HG03558 (cell line): ENCODE results near the gene COA6.
A peak's percentile ranks its signal among the peaks of the same experiment; 100 is the strongest.
"Not testable (repeated sequence)": the region's sequence is repeated elsewhere in the genome, so short reads cannot be mapped to it uniquely, and the experiment has no call there.

Source experiments
- ATAC-seq: cut with Tn5 transposase; IDR thresholded peaks from one replicate; pipeline ENCODE4 v1.9.1; 2021; ENCODE audit warnings: moderate number of reproducible peaks; ENCODE audit not compliant: unreplicated experiment; ENCODE audit errors: extremely low read depth

The COA6 gene

GRCh38 chr1:234368320-234369032, 4.8 kb upstream of the COA6 start:
- no peak for ATAC-seq

- no peak for ATAC-seq
Measured at GRCh38 chr1:234369033-234369430, 4.2 kb upstream of the COA6 start.

GRCh38 chr1:234369784-234370183, 3.5 kb upstream of the COA6 start:
- ATAC-seq, result no peak

- no peak for ATAC-seq
Measured at GRCh38 chr1:234371414-234371813, 1.8 kb upstream of the COA6 start.

GRCh38 chr1:234372011-234372757, 1.1 kb upstream of the COA6 start:
- no peak for ATAC-seq

- ATAC-seq, result peak; percentile 8
Measured at GRCh38 chr1:234373959-234374254, 651 bp downstream of the COA6 start.

GRCh38 chr1:234375672-234376071, 2.4 kb downstream of the COA6 start:
- ATAC-seq, result no peak

- ATAC-seq, result not testable (repeated sequence)
Measured at GRCh38 chr1:234379591-234380109, 6.4 kb downstream of the COA6 start.

GRCh38 chr1:234381699-234382555, 8.7 kb downstream of the COA6 start:
- ATAC-seq, result no peak

GRCh38 chr1:234386122-234386521, 12.9 kb downstream of the COA6 start:
- no peak for ATAC-seq

- ATAC-seq, result no peak
Measured at GRCh38 chr1:234388094-234388493, 14.8 kb downstream of the COA6 start.

- ATAC-seq, result no peak
Measured at GRCh38 chr1:234393190-234393589, 19.9 kb downstream of the COA6 start.

GRCh38 chr1:234395297-234395696, 22.0 kb downstream of the COA6 start:
- ATAC-seq, result no peak

GRCh38 chr1:234396092-234396491, 22.8 kb downstream of the COA6 start:
- no peak for ATAC-seq

- ATAC-seq, result no peak
Measured at GRCh38 chr1:234396871-234397270, 23.6 kb downstream of the COA6 start.

GRCh38 chr1:234397732-234398131, 24.5 kb downstream of the COA6 start:
- ATAC-seq, result no peak

GRCh38 chr1:234398849-234399381, 25.7 kb downstream of the COA6 start:
- ATAC-seq, result peak; percentile 52

GRCh38 chr1:234399515-234399914, 26.3 kb downstream of the COA6 start:
- not testable (repeated sequence) for ATAC-seq

- no peak for ATAC-seq
Measured at GRCh38 chr1:234400773-234401172, 27.5 kb downstream of the COA6 start.

- ATAC-seq, result no peak
Measured at GRCh38 chr1:234401658-234402057, 28.4 kb downstream of the COA6 start.

GRCh38 chr1:234402939-234403338, 29.7 kb downstream of the COA6 start:
- no peak for ATAC-seq
